Transverse colon (tissue), 4 donors: ENCODE measurements around the gene GPR17. TPM values are rescaled to one million over a fixed set of nuclear protein-coding genes. Genes with fewer than 3 reads are reported as not detected.

Experiments used
- DNase-seq: peaks from one replicate; pipeline ENCODE4 v3.0.0-alpha.2; 2019
- H3K27ac ChIP-seq, 4 donors: fragments of 200-600 bp; sonication (generic); 2 replicates each; pipeline ENCODE4 v1.5.1; 2016 to 2018; ENCODE audit warnings: inconsistent platforms in 4 of 4
- H3K27me3 ChIP-seq: fragments of 200-600 bp; sonication (generic); 2 replicates; pipeline ENCODE4 v1.5.1; 2017; ENCODE audit warnings: inconsistent platforms
- H3K36me3 ChIP-seq, 4 donors: fragments of 200-600 bp; sonication (generic); 2 replicates each; pipeline ENCODE4 v1.5.1; 2017 to 2019; ENCODE audit warnings: inconsistent platforms in 4 of 4
- H3K4me1 ChIP-seq, 4 donors: fragments of 200-600 bp; sonication (generic); 2 replicates each; pipeline ENCODE4 v1.5.1; 2017 to 2020; ENCODE audit warnings: inconsistent platforms in 4 of 4
- H3K4me3 ChIP-seq, 4 donors: fragments of 200-600 bp; sonication (generic); 1 replicate in 1 of 4; 2 replicates in 3 of 4; pipeline versions ENCODE4 v1.5.1 to v1.6.1; 2017 to 2019; ENCODE audit warnings: inconsistent platforms in 4 of 4
- H3K9me3 ChIP-seq, 2 donors: fragments of 200-600 bp; sonication (generic); 2 replicates each; pipeline ENCODE4 v1.5.1; 2017 to 2019; ENCODE audit warnings: inconsistent platforms in 2 of 2
- CTCF ChIP-seq, 5 experiments: fragments of 200-600 bp in 3 of 5; fragments of 450-650 bp in 2 of 5; sonication (generic) in 3 of 5; IDR thresholded peaks; 1 replicate in 2 of 5; 2 replicates in 3 of 5; pipeline ENCODE4 v1.5.1; 2016 to 2017; ENCODE audit warnings: antibody characterized with exemption in 5 of 5, inconsistent platforms in 3 of 5, mild to moderate bottlenecking in 2 of 5, moderate library complexity in 1 of 5
- EP300 ChIP-seq: sonication (generic); formaldehyde crosslinking; IDR thresholded peaks from one replicate; pipeline ENCODE4 v1.6.1; 2017; ENCODE audit warnings: antibody characterized with exemption, low read depth
- POLR2A ChIP-seq: fragments of 450-650 bp; IDR thresholded peaks from one replicate; pipeline ENCODE4 v1.6.1; 2016; ENCODE audit warnings: antibody characterized with exemption, mild to moderate bottlenecking, moderate library complexity
- POLR2AphosphoS5 ChIP-seq, 3 donors: sonication (generic); formaldehyde crosslinking; IDR thresholded peaks; one replicate each; pipeline ENCODE4 v1.6.1; 2016; ENCODE audit warnings: antibody characterized with exemption in 3 of 3
- WGBS, 2 donors: methylation state at CpG; one replicate each; pipeline ENCODE4 v1.1.5; 2018; ENCODE audit warnings: low coverage in 1 of 2; 5-methylcytosine and 5-hydroxymethylcytosine counted together
- in situ Hi-C, 4 donors: fragments of 200-750 bp; cut with MboI; loops; one replicate each; pipeline versions ENCODE4 v1.15.0 to v1.15.1; 2017; ENCODE audit warnings: low sequenced_read_pairs in 3 of 4, low pct_ligation_motif_present in 1 of 4, low pct_unique_long_range_greater_than_20kb in 1 of 4
- intact Hi-C: fragments of 100-400 bp; cut with DNase I; formaldehyde crosslinking; loops from one replicate; pipeline ENCODE4 v1.15.1; 2023; ENCODE audit warnings: low total_unique reads
- total RNA-seq, 4 donors: library from RNA; depleted of rRNA; stranded (reverse); fragments of >200 nt; gene quantifications; one replicate each; pipeline ENCODE4 v1.1.0, GENCODE V29; 2016

Gene GPR17
- total RNA-seq, 4 donors from 2014 or later = 0.14 TPM; not detected in 3

GRCh38 chr2:127649684-127650040 lies 3.7 kb downstream of the GPR17 start:
- Histone ChIP-seq H3K4me1 (peaks cover 38 to 79% (median 64%) of the 10 kb centered on the region in 4 donors), H3K36me3 (no peaks in the 10 kb centered on the region), H3K27ac (peak overlapping the region; percentile 81 to 91 (median 86)), H3K9me3 (no peaks in the 10 kb centered on the region), H3K4me3 (peak overlapping the region in 1 of 4 donors; percentile 4), H3K27me3 (no peaks in the 10 kb centered on the region)
- intact Hi-C loops = no loop called here
- 6% methylated on average over 7 of the region's 7 CpGs; no CpG with 5 or more reads in 1 of the 2 donors for WGBS, 2 donors
- peak; percentile 88 for DNase-seq
- TF ChIP-seq POLR2AphosphoS5 (IDR thresholded peaks at IDR 0.05) (no peak), CTCF (IDR thresholded peaks at IDR 0.05) (peak; percentile 81 to 92 (median 87))
- in situ Hi-C loops = no loop called here

GRCh38 chr2:127650041-127650784 lies 4.3 kb downstream of the GPR17 start:
- 63% methylated on average over 17 of the region's 17 CpGs; no CpG with 5 or more reads in 1 of the 2 donors for WGBS, 2 donors
- intact Hi-C loops = no loop called here
- Histone ChIP-seq H3K36me3 (no peaks in the 10 kb centered on the region), H3K4me1 (peaks cover 38 to 81% (median 65%) of the 10 kb centered on the region in 4 donors), H3K27ac (peak overlapping the region; percentile 81 to 91 (median 86)), H3K4me3 (peak overlapping the region in 1 of 4 donors; percentile 3), H3K27me3 (no peaks in the 10 kb centered on the region), H3K9me3 (no peaks in the 10 kb centered on the region)
- no peak for DNase-seq
- in situ Hi-C loops = no loop called here
- TF ChIP-seq POLR2AphosphoS5 (IDR thresholded peaks at IDR 0.05) (peak in 1 of 3 donors; percentile 56), EP300 (no peak), POLR2A (no peak), CTCF (IDR thresholded peaks at IDR 0.05) (peak in 3 of 5 experiments; percentile 4 to 33 (median 7))

GRCh38 chr2:127650785-127651380 lies 4.9 kb downstream of the GPR17 start:
- H3K4me3 ChIP-seq = no peak overlapping the region
- no peaks in the 10 kb centered on the region for H3K27me3 ChIP-seq
- peak overlapping the region; percentile 81 to 91 (median 86) for H3K27ac ChIP-seq
- DNase-seq = no peak
- H3K9me3 ChIP-seq = no peaks in the 10 kb centered on the region
- H3K36me3 ChIP-seq = no peaks in the 10 kb centered on the region
- intact Hi-C loops = no loop called here
- 76 to 81% methylated on average over 5 to 28 of the region's 28 CpGs for WGBS, 2 donors
- in situ Hi-C loops = no loop called here
- peaks cover 33 to 78% (median 59%) of the 10 kb centered on the region in 4 donors for H3K4me1 ChIP-seq
- TF ChIP-seq CTCF (IDR thresholded peaks at IDR 0.05) (no peak), EP300 (peak; percentile 88), POLR2AphosphoS5 (IDR thresholded peaks at IDR 0.05) (peak; percentile 27 to 43 (median 33))

- in situ Hi-C loops (no loop called here), intact Hi-C loops (no loop called here)
- TF ChIP-seq POLR2A (no peak), POLR2AphosphoS5 (IDR thresholded peaks at IDR 0.05) (no peak), CTCF (IDR thresholded peaks at IDR 0.05) (no peak), EP300 (no peak)
- WGBS, 2 donors = 93% methylated on average over 28 of the region's 29 CpGs; no CpG with 5 or more reads in 1 of the 2 donors
- H3K9me3 ChIP-seq = no peaks in the 10 kb centered on the region
- peaks cover 33 to 74% (median 59%) of the 10 kb centered on the region in 4 donors for H3K4me1 ChIP-seq
- H3K27ac ChIP-seq = peak overlapping the region; percentile 81 to 91 (median 86)
- no peak for DNase-seq
- H3K27me3 ChIP-seq = no peaks in the 10 kb centered on the region
- H3K36me3 ChIP-seq = no peaks in the 10 kb centered on the region
- H3K4me3 ChIP-seq = no peak overlapping the region
Measured at GRCh38 chr2:127651381-127651809, 5.4 kb downstream of the GPR17 start.
